H1 (cell line): Measurements from ENCODE around the gene FOXN3. TPM values are rescaled to one million over a fixed set of nuclear protein-coding genes. Genes with fewer than 3 reads are reported as not detected.

ENCODE experiments used
- CTCF ChIA-PET: fragments of 300-600 bp; sonication (Branson Sonifier 250); formaldehyde crosslinking; loops from one replicate; lab custom pipeline; 2021; ENCODE audit not compliant: partially characterized antibody; lab: Charles Lee
- POLR2A ChIA-PET: fragments of 300-600 bp; sonication (Branson Sonifier 250); formaldehyde crosslinking; loops from one replicate; lab custom pipeline; 2021; ENCODE audit warnings: inconsistent platforms; ENCODE audit not compliant: partially characterized antibody; lab: Charles Lee
- DNase-seq, 2 experiments: peaks; one replicate each; pipeline versions ENCODE4 v3.0.0 to v3.0.0-alpha.2; 2010 to 2022; ENCODE audit warnings: low spot score in 2 of 2, low read depth in 1 of 2, mixed read lengths in 1 of 2
- FAIRE-seq: peaks from 2 replicates; lab custom pipeline; 2011; peaks lifted over from hg19 to GRCh38; lab: Jason Lieb, UNC
- H2AFZ ChIP-seq: 2 replicates; pipeline ENCODE4 v1.8.1; 2012; ENCODE audit warnings: low read length, inconsistent platforms
- H2AK5ac ChIP-seq: 2 replicates; pipeline ENCODE4 v1.6.1; 2013; ENCODE audit warnings: low read depth, low read length
- H2BK120ac ChIP-seq: replicated peaks from 2 replicates; pipeline ENCODE3; 2013; ENCODE audit warnings: low read depth, low read length, inconsistent platforms
- H2BK12ac ChIP-seq: 2 replicates; pipeline ENCODE4 v1.6.1; 2013; ENCODE audit warnings: low read depth, low read length
- H2BK15ac ChIP-seq: 2 replicates; pipeline ENCODE4 v1.6.1; 2013; ENCODE audit warnings: low read length
- H2BK20ac ChIP-seq: 2 replicates; pipeline ENCODE4 v1.6.1; 2013; ENCODE audit warnings: low read length
- H2BK5ac ChIP-seq: 2 replicates; pipeline ENCODE4 v1.6.1; 2013; ENCODE audit warnings: low read depth, low read length
- H3K14ac ChIP-seq: 2 replicates; pipeline ENCODE4 v1.6.1; 2013; ENCODE audit warnings: inconsistent platforms; ENCODE audit not compliant: insufficient read length
- H3K18ac ChIP-seq: 2 replicates; pipeline ENCODE4 v1.6.1; 2013; ENCODE audit warnings: low read length; ENCODE audit errors: extremely low read depth
- H3K23ac ChIP-seq: 2 replicates; pipeline ENCODE4 v1.6.1; 2013; ENCODE audit warnings: inconsistent platforms; ENCODE audit not compliant: insufficient read length
- H3K23me2 ChIP-seq: 2 replicates; pipeline ENCODE4 v1.6.1; 2013; ENCODE audit warnings: low read depth, low read length
- H3K27ac ChIP-seq: 2 replicates; pipeline ENCODE4 v1.6.1; 2011; ENCODE audit warnings: low read depth, low read length, inconsistent platforms
- H3K27me3 ChIP-seq, 4 experiments: replicated peaks in 1 of 4; 1 replicate in 1 of 4; 2 replicates in 3 of 4; pipeline versions ENCODE4 v1.6.1 to v1.8.1; 2011 to 2013; ENCODE audit warnings: low read length in 3 of 4, mild to moderate bottlenecking in 3 of 4, inconsistent platforms in 2 of 4, mixed read lengths in 2 of 4, moderate library complexity in 1 of 4; ENCODE audit not compliant: control insufficient read depth in 3 of 4, insufficient read depth in 3 of 4; ENCODE audit errors: extremely low read depth in 1 of 4
- H3K36me3 ChIP-seq, 4 experiments: 2 replicates each; pipeline versions ENCODE4 v1.6.1 to v1.8.1; 2011 to 2013; ENCODE audit warnings: mild to moderate bottlenecking in 4 of 4, low read length in 3 of 4, moderate library complexity in 2 of 4, control low read depth in 1 of 4, inconsistent platforms in 1 of 4; ENCODE audit not compliant: insufficient read depth in 4 of 4, control insufficient read depth in 2 of 4
- H3K4ac ChIP-seq: replicated peaks from 2 replicates; pipeline ENCODE3; 2013; ENCODE audit warnings: low read length, low read depth, mixed read lengths, inconsistent platforms; ENCODE audit not compliant: insufficient read length
- H3K4me1 ChIP-seq, 4 experiments: replicated peaks in 1 of 4; 1 replicate in 1 of 4; 2 replicates in 3 of 4; pipeline versions ENCODE4 v1.6.1 to v1.8.1; 2011 to 2013; ENCODE audit warnings: low read length in 3 of 4, inconsistent platforms in 2 of 4, mixed read lengths in 1 of 4; ENCODE audit not compliant: insufficient read depth in 4 of 4, control insufficient read depth in 3 of 4
- H3K4me2 ChIP-seq, 2 experiments: 2 replicates each; pipeline versions ENCODE4 v1.6.1 to v1.8.1; 2011 to 2013; ENCODE audit warnings: low read depth in 2 of 2, low read length in 2 of 2, control low read depth in 1 of 2, inconsistent platforms in 1 of 2, mild to moderate bottlenecking in 1 of 2; ENCODE audit not compliant: insufficient read depth in 1 of 2
- H3K4me3 ChIP-seq, 4 experiments: fragments of 200-600, 300-600 bp in 1 of 4; sonication (generic), shearing (Covaris generic), sonication (Bioruptor Twin) in 1 of 4; 2 replicates each; pipeline versions ENCODE4 v1.5.1 to v1.8.1; 2011 to 2016; ENCODE audit warnings: low read length in 4 of 4, low read depth in 3 of 4, control low read depth in 2 of 4, inconsistent platforms in 2 of 4, mild to moderate bottlenecking in 2 of 4, mixed read lengths in 1 of 4, moderate library complexity in 1 of 4; ENCODE audit not compliant: insufficient read depth in 2 of 4; ENCODE audit errors: extremely low read depth in 1 of 4
- H3K56ac ChIP-seq: replicated peaks from 2 replicates; pipeline ENCODE3; 2013; ENCODE audit warnings: low read depth, mild to moderate bottlenecking, mixed read lengths, low read length, inconsistent platforms; ENCODE audit not compliant: insufficient read length
- H3K79me1 ChIP-seq: 2 replicates; pipeline ENCODE4 v1.6.1; 2013; ENCODE audit warnings: low read depth, low read length, control low read depth
- H3K79me2 ChIP-seq, 2 experiments: 2 replicates each; pipeline versions ENCODE4 v1.6.1 to v1.8.1; 2012 to 2013; ENCODE audit warnings: low read length in 2 of 2, mild to moderate bottlenecking in 2 of 2, inconsistent platforms in 1 of 2; ENCODE audit not compliant: insufficient read depth in 2 of 2, control insufficient read depth in 1 of 2
- H3K9ac ChIP-seq, 4 experiments: replicated peaks in 1 of 4; 1 replicate in 1 of 4; 2 replicates in 3 of 4; pipeline versions ENCODE4 v1.6.1 to v1.8.1; 2011 to 2013; ENCODE audit warnings: low read depth in 3 of 4, low read length in 3 of 4, control low read depth in 2 of 4, mild to moderate bottlenecking in 2 of 4, moderate library complexity in 2 of 4, inconsistent platforms in 1 of 4; ENCODE audit errors: extremely low read depth in 1 of 4
- H3K9me3 ChIP-seq, 2 experiments: 2 replicates each; pipeline versions ENCODE4 v1.6.1 to v1.8.1; 2012 to 2013; ENCODE audit warnings: mild to moderate bottlenecking in 2 of 2, moderate library complexity in 2 of 2, control low read depth in 1 of 2, inconsistent platforms in 1 of 2, low read depth in 1 of 2, low read length in 1 of 2, mixed read lengths in 1 of 2; ENCODE audit not compliant: insufficient read depth in 2 of 2
- H4K20me1 ChIP-seq, 2 experiments: replicated peaks in 1 of 2; 2 replicates each; pipeline versions ENCODE3 to v1.8.1; 2011 to 2013; ENCODE audit warnings: inconsistent platforms in 2 of 2, low read length in 2 of 2, mild to moderate bottlenecking in 1 of 2; ENCODE audit not compliant: insufficient read depth in 2 of 2, control insufficient read depth in 1 of 2
- H4K5ac ChIP-seq: 2 replicates; pipeline ENCODE4 v1.6.1; 2013; ENCODE audit warnings: low read length, low read depth, mixed read lengths, inconsistent platforms; ENCODE audit not compliant: insufficient read length
- H4K8ac ChIP-seq: 2 replicates; pipeline ENCODE4 v1.8.0; 2013; ENCODE audit warnings: mild to moderate bottlenecking, moderate library complexity, low read length, inconsistent platforms; ENCODE audit not compliant: insufficient read depth; ENCODE audit errors: extremely low read depth
- H4K91ac ChIP-seq: replicated peaks from 2 replicates; pipeline ENCODE3; 2013; ENCODE audit warnings: low read length, mixed read lengths, inconsistent platforms; ENCODE audit not compliant: insufficient read length
- BACH1 ChIP-seq: IDR thresholded peaks from 2 replicates; pipeline ENCODE4 v1.6.1; 2012; ENCODE audit warnings: low read length, improper control_type of control experiment
- CTBP2 ChIP-seq: IDR thresholded peaks from 2 replicates; pipeline ENCODE4 v1.7.0; 2011; ENCODE audit warnings: borderline replicate concordance, mild to moderate bottlenecking, moderate library complexity, mixed read lengths, low read length; ENCODE audit not compliant: insufficient read depth, insufficient read length
- GTF2F1 ChIP-seq: IDR thresholded peaks from 2 replicates; pipeline ENCODE4 v1.6.1; 2012; ENCODE audit warnings: low read depth, low read length, improper control_type of control experiment, borderline replicate concordance
- JUN ChIP-seq: IDR thresholded peaks from 2 replicates; pipeline ENCODE4 v1.6.1; 2011; ENCODE audit warnings: low read depth, mild to moderate bottlenecking, improper control_type of control experiment, low read length
- POLR2A ChIP-seq, 2 experiments: IDR thresholded peaks; 1 replicate in 1 of 2; 2 replicates in 1 of 2; pipeline ENCODE4 v1.6.1; 2011; ENCODE audit warnings: low read depth in 2 of 2, low read length in 2 of 2, mild to moderate bottlenecking in 2 of 2; ENCODE audit errors: control extremely low read depth in 1 of 2
- WGBS, 2 experiments: shearing (Covaris generic) in 1 of 2; methylation state at CpG; one replicate each; pipeline versions ENCODE4 v1.1.6 to v1.1.7; 2013 to 2015; ENCODE audit warnings: low lambda C conversion rate in 2 of 2, mixed read lengths in 2 of 2, inconsistent platforms in 1 of 2, low coverage in 1 of 2, missing lambda C conversion rate in 1 of 2; ENCODE audit not compliant: insufficient replicate concordance in 2 of 2, insufficient coverage in 1 of 2, insufficient read length in 1 of 2; ENCODE audit errors: extremely low coverage in 1 of 2, missing lambda C conversion rate in 1 of 2; 5-methylcytosine and 5-hydroxymethylcytosine counted together
- polyA plus RNA-seq, 7 experiments: library from polyadenylated mRNA; depleted of rRNA in 3 of 7; stranded (reverse) in 5 of 7; unstranded in 2 of 7; fragments of >200 nt in 5 of 7; fragments of 200-250 nt in 2 of 7; gene quantifications; 1 replicate in 5 of 7; 2 replicates in 1 of 7; 4 replicates in 1 of 7; pipeline versions ENCODE4 v1.2.1 to v1.2.3, GENCODE V29; 2011 to 2013; ENCODE audit warnings: missing spikeins in 2 of 7, mixed read lengths in 2 of 7
- total RNA-seq: library from RNA; stranded (reverse); fragmentation: NEBNext Ultra II Directional; extraction: Animal tissue kit (Norgen Biotek cat#: 25700); gene quantifications from 2 replicates; pipeline ENCODE4 v1.2.1, GENCODE V29; 2021

FOXN3 gene
- total and polyA plus RNA-seq, 2 of the 8 experiments (the other 6 are each of a cell fraction or from before 2014, with no cell fraction given): 52.6 to 178 TPM

- H3K36me3 ChIP-seq: peaks cover 0 to 5% (median 0%) of the 10 kb centered on the region in 4 experiments; a peak in 4 of 8 replicates
- H3K14ac ChIP-seq: no peak overlapping the region
- CTCF ChIA-PET: no interaction called here
- 84% methylated on average over 5 of the region's 8 CpGs; no CpG with 5 or more reads in 1 of the 2 experiments for WGBS, 2 experiments
- H3K9me3 ChIP-seq: no peaks in the 10 kb centered on the region
- H2BK15ac ChIP-seq: no peak overlapping the region
- no peak overlapping the region for H4K8ac ChIP-seq
- no peaks in the 10 kb centered on the region for H3K27me3 ChIP-seq
- FAIRE-seq: no peak
- no peak overlapping the region for H3K4me2 ChIP-seq
- no peak overlapping the region for H4K5ac ChIP-seq
- no peak overlapping the region for H3K9ac ChIP-seq
- H3K18ac ChIP-seq: no peak overlapping the region
- peaks cover 6 to 22% (median 19%) of the 10 kb centered on the region in 4 experiments for H3K4me1 ChIP-seq
- no peak for TF ChIP-seq POLR2A (IDR thresholded peaks at IDR 0.05; ENCODE audit: control extremely low read depth in 1 of 2, low read depth in 2 of 2, low read length in 2 of 2)
- TF ChIP-seq BACH1: no peak
- TF ChIP-seq GTF2F1: no peak
- no peak for TF ChIP-seq JUN
- no peak for TF ChIP-seq CTBP2
- TF ChIP-seq, all 59 proteins: peak for 0
- no peak overlapping the region for H3K4me3 ChIP-seq
- H3K56ac ChIP-seq: no peak overlapping the region
- no peak for DNase-seq
- H2BK5ac ChIP-seq: no peak overlapping the region
- no peak overlapping the region for H4K91ac ChIP-seq
- no peak overlapping the region for H2BK12ac ChIP-seq
- no peak overlapping the region for H3K27ac ChIP-seq
- POLR2A ChIA-PET: no interaction called here
- H2BK20ac ChIP-seq: no peak overlapping the region
- no peak overlapping the region for H3K4ac ChIP-seq
- H3K23me2 ChIP-seq: no peaks in the 10 kb centered on the region
- peaks cover 0 to 97% of the 10 kb centered on the region in 2 experiments; a peak in 2 of 4 replicates for H3K79me2 ChIP-seq
- H2AK5ac ChIP-seq: no peak overlapping the region
- no peak overlapping the region for H3K23ac ChIP-seq
- H4K20me1 ChIP-seq: peaks cover 8 to 10% of the 10 kb centered on the region in 2 experiments
- no peak overlapping the region for H2BK120ac ChIP-seq
- H2AFZ ChIP-seq: no peak overlapping the region
- H3K79me1 ChIP-seq: peaks cover 16% of the 10 kb centered on the region
These were observed 170.7 kb downstream of the FOXN3 start for GRCh38 chr14:89246290-89246689.
